HG03095 (cell line): ENCODE results near the gene DMRTB1.

Experiments
- ATAC-seq: cut with Tn5 transposase; IDR thresholded peaks from one replicate; pipeline ENCODE4 v1.9.1; 2021; ENCODE audit warnings: moderate library complexity; ENCODE audit not compliant: unreplicated experiment

Gene DMRTB1

GRCh38 chr1:53484705-53485477, 25.7 kb downstream of the DMRTB1 start:
- no peak for ATAC-seq

- ATAC-seq: no peak
These were observed 26.5 kb downstream of the DMRTB1 start for GRCh38 chr1:53485478-53486394.

GRCh38 chr1:53486395-53487026, 27.3 kb downstream of the DMRTB1 start:
- no peak for ATAC-seq

GRCh38 chr1:53490351-53490750, 31.2 kb downstream of the DMRTB1 start:
- ATAC-seq: no peak

- ATAC-seq: no peak
These were observed 36.6 kb downstream of the DMRTB1 start for GRCh38 chr1:53495633-53496345.

GRCh38 chr1:53498555-53499131, 39.4 kb downstream of the DMRTB1 start:
- no peak for ATAC-seq

- ATAC-seq: no peak
These were observed 40.3 kb downstream of the DMRTB1 start for GRCh38 chr1:53499257-53500203.

GRCh38 chr1:53500204-53501064, 41.2 kb downstream of the DMRTB1 start:
- no peak for ATAC-seq

GRCh38 chr1:53501065-53502005, 42.1 kb downstream of the DMRTB1 start:
- no peak for ATAC-seq

- ATAC-seq: no peak
These were observed 43.6 kb downstream of the DMRTB1 start for GRCh38 chr1:53502641-53503432.

GRCh38 chr1:53503433-53504217, 44.4 kb downstream of the DMRTB1 start:
- no peak for ATAC-seq

GRCh38 chr1:53504901-53505300, 45.7 kb downstream of the DMRTB1 start:
- no peak for ATAC-seq

GRCh38 chr1:53505401-53505800, 46.2 kb downstream of the DMRTB1 start:
- no peak for ATAC-seq

GRCh38 chr1:53505891-53506290, 46.7 kb downstream of the DMRTB1 start:
- ATAC-seq: no peak

- ATAC-seq: no peak
These were observed 47.3 kb downstream of the DMRTB1 start for GRCh38 chr1:53506355-53507050.
